DLD1 (cell line): ENCODE results near the gene USP15.
"Not testable (repeated sequence)": the region's sequence is repeated elsewhere in the genome, so short reads cannot be mapped to it uniquely, and the experiment has no call there.

ENCODE experiments used
- in situ Hi-C: cut with HindIII; loops from 2 replicates; pipeline ENCODE4 v1.10.0; 2017; ENCODE audit warnings: low sequenced_read_pairs

Gene USP15

DNA sequence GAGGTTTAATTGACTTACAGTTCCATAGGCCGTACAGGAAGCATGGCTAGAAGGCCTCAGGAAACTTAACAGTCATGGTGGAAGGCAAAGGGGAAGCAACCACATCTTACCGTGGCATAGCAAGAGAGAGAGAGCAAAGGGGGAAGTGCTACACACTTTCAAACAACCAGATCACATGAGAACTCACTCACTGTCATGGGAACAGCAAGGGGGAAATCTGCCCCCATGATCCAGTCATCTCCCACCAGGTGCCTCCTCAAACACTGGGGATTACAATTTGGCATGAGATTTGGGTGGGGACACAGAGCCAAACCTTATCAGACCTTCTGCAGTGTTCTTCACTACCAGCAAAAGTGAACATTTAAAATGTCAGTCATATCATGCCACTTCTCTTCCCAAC is 58.9 kb downstream of the USP15 start:
- in situ Hi-C loops: no loop called here

DNA sequence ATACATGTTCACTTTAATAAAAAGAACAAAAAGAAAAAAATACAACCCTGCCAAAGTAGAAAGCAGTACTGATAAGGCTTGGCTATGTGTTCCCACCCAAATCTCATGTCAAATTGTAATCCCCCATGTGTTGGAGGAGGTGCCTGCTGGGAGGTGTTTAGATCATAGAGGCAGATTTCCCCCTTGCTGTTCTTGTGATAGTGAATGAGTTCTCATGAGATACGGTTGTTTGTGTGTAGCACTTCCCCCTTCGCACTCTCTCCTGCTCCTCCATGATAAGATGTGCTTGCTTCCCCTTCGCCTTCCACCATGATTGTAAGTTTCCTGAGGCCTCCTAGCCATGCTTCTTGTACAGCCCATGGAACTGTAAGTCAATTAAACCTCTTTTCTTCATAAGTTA is 59.9 kb downstream of the USP15 start:
- in situ Hi-C loops: no loop called here

DNA sequence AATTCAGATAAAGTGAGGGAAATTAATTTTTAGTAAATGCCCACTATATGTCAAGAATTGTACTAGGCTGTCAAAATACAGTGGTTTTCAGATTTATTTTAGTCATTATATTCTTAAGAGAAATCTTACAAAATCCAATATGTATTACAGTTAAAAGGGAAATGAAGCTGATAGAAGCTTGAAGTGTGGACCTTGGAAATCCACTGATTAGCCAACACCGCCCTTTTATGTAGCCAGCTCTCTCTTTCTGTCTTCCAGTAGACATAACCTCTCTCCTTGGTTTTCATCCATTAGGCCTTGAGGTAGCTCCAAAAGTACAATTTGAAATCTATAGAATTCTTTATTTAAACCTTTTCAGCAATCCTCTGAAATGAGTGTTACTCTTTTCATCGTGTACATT is 63.2 kb downstream of the USP15 start:
- in situ Hi-C loops: no loop called here

- in situ Hi-C loops: no loop called here
Measured at GRCh38 chr12:62328296-62328921, 68.2 kb downstream of the USP15 start.

- in situ Hi-C loops: no loop called here
Measured at GRCh38 chr12:62331306-62331705, 71.1 kb downstream of the USP15 start.

DNA sequence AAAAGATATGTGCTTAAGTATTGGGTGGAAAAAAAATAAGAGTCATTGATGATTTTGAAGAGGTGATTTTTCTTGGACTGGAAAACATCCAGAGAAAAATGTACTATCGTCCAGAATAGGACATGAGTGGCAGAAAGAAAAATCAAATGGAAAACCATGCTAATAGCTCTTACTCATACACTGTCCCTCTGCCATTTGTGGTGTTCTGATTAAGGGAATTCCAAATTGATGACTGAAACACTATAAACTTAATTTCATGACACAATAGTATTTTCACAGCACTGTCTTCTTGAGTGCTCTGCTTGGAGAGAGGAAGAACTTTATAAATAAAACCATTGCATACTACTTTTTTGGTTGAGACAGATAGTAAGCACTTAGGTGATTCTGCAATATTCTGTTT is 72.4 kb downstream of the USP15 start:
- in situ Hi-C loops: no loop called here

DNA sequence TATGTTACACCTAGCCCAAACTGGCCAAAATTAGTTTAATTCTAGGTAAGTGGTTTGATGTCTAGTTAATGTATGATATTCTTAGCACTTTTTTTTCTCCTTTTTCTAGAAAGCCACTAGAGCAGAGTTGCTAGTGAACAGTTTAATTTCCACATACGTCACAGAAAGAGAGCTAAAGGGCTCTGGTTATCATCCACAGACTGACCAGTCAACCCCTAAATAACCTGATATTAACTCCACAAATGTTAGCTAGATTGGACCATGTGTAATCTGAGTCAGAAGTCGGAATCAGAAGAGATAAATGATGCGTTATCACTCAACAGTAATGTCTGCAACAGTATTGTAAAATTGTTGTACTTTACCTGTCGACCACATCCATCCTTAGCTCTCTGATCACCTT is 74.9 kb downstream of the USP15 start:
- in situ Hi-C loops: no loop called here

DNA sequence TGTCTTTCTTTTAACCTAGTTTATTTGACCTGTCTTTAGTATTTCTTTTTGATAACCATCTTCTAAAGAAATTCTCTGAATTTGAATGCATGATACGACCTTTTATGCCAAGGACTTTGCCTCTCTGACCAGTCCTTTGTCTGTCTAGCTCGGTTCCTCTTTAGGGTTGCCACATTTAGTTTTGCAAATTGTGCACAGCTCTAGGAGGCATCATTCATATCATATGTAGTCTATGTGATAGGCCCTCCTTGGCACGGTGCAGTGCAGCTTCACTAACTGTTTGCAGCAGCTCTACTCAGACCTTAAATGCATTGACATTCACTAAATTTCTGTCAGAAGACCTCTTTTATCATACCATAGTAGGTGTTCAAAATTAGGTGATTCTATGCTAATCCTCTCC is 75.6 kb downstream of the USP15 start:
- in situ Hi-C loops: no loop called here

GRCh38 chr12:62337643-62338042 is 77.4 kb downstream of the USP15 start:
- in situ Hi-C loops: not testable (repeated sequence)

DNA sequence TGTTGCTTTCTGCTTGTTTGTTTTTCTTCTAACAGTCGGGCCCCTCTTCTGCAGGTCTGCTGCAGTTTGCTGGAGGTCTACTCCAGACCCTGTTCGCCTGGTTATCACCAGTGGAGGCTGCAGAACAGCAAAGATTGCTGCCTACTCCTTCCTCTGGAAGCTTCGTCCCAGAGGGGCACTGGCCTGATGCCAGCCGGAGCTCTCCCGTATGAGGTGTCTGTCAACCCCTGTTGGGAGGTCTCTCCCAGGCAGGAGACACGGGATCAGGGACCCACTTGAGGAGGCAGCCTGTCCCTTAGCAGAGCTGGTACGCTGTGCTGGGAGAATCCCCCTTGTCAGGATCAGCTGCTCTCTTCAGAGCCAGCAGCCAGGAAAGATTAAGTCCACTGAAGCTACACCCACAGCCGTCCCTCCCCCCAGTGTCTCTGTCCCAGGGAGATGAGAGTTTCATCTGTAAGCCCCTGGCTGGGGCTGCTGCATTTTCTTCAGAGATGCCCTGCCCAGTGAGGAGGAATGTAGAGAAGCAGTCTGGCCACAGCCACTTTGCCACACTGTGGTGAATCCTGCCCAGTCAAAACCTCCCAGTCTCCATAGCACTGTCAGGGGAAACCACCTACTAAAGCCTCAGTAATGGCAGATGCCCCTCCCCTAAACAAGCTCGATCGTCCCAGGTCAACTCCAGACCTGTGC is 82.6 kb downstream of the USP15 start:
- in situ Hi-C loops: not testable (repeated sequence)

- in situ Hi-C loops: not testable (repeated sequence)
Measured at GRCh38 chr12:62343304-62344120, 83.3 kb downstream of the USP15 start.

DNA sequence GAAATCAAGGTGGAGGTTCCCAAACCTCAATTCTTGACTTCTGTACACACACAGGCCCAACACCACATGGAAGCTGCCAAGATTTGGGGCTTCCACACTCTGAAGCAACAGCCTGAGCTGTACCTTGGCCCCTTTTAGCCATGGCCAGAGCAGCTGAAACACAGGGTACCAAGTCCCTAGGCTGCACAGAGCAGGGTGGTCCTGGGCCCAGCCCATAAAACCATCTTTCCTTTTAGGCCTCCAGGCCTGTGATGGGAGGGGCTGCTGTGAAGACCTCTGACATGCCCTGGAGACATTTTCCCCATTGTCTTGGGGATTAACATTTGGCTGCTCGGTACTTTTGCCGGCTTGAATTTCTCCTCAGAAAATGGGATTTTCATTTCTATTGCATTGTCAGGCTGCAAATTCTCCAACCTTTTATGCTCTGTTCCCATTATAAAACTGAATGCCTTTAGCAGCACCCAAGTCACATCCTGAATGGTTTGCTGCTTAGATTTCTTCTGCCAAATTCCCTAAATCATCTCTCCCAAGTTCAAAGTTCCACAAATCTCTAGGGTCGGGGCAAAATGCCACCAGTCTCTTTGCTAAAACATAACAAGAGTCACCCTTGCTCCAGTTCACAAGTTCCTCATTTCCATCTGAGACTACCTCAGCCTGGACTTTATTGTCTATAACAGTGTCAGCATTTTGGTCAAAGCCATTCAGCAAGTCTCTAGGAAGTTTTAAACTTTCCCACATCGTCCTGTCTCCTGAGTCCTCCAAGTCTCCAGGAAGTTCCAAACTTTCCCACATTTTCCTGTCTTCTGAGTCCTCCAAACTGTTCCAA is 84.7 kb downstream of the USP15 start:
- in situ Hi-C loops: not testable (repeated sequence)

GRCh38 chr12:62345667-62346066 is 85.5 kb downstream of the USP15 start:
- in situ Hi-C loops: no loop called here

DNA sequence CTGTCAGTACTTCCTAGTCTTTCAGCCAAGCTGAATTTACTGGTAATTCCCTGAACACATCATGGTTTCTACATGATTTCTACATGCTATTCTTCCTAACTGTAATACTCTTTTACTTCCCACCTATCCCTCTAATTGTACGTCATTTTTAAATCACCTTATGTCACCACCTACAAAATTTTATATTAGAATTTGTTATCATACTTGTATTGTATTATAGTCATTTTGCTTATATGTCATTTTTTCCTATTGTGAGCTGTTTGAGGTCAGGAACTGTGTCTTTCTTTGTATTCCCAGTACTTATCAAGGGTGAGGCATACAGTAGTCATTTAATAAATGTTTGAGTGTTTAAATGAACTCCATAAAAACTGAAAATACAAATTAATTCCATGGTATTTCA is 86.6 kb downstream of the USP15 start:
- in situ Hi-C loops: no loop called here

DNA sequence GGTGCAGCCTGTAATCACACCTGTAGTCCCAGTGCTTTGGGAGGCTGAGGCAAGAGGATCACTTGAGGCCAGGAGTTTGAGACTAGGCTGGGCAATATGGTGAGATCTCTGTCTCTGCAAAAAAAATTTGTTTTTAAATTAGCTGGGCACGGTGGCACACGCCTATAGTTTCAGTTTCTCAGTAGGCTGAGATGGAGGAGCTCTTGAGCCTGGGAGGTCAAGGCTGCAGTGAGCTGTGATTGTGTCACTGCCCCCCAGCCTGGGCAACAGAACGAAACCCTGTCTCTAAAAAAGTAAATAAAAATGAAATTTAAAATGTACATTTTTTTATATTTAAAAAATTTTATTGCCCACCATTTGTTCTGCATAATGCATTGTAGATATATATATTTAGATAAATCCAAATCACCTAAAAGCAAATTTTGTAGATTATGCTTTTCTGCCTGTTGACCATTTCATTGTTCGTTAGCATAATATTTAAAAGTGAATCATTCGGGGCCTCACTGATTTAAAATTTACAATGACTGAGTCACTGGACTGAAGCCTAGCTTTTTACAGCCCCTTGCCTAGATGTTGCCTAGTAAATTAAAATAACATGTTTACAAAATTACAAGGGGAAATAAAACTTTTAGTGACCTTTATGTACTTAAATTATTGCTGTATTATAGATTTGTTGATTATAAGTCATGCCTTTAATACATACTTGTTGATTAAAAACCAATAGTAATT is 87.9 kb downstream of the USP15 start:
- in situ Hi-C loops: no loop called here

- in situ Hi-C loops: no loop called here
Measured at GRCh38 chr12:62350554-62350953, 90.3 kb downstream of the USP15 start.

- in situ Hi-C loops: no loop called here
Measured at GRCh38 chr12:62351326-62351725, 91.1 kb downstream of the USP15 start.

DNA sequence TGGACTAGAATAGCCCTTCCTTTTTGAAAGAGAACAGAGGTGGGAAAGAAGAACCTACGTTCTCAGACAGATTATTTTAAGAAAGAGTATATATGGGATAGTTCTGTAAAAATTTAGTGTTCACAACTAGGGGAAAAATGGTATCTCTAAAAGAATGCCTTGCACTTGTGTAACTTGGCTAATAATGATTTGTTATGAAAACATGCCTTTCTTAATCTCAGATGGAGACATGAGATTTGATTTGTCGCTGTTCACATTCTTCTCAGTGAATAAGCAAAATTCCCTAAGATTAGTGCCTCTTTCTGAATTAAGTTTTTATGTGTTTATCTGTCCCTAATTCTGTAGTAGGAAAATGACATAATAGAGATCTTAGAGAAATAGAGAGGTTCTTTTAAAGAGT is 100.8 kb downstream of the USP15 start:
- in situ Hi-C loops: no loop called here

GRCh38 chr12:62363506-62363905 is 103.3 kb downstream of the USP15 start:
- in situ Hi-C loops: no loop called here

DNA sequence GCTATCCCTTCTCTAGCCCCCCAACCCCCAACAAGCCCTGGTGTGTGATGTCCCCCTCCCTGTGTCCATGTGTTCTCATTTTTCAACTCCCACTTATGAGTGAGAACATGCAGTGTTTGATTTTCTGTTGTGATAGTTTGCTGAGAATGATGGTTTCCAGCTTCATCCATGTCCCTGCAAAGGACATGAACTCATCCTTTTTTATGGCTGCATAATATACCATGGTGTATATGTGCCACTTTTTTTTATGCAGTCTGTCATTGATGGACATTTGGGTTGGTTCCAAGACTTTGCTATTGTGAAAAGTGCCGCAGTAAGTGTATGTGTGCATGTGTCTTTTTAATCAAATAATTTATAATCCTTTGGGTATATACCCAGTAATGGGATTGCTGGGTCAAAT is 104.5 kb downstream of the USP15 start:
- in situ Hi-C loops: not testable (repeated sequence)
